GM21367 (cell line): ENCODE results near the gene RBM45.
"Not testable (repeated sequence)": the region's sequence is repeated elsewhere in the genome, so short reads cannot be mapped to it uniquely, and the experiment has no call there.

Experiments used
- ATAC-seq: cut with Tn5 transposase; IDR thresholded peaks from one replicate; pipeline ENCODE4 v1.9.1; 2021; ENCODE audit not compliant: unreplicated experiment

The RBM45 gene

GRCh38 chr2:178105566-178105965 is 6.7 kb upstream of the RBM45 start:
- ATAC-seq = no peak

GRCh38 chr2:178106053-178106452 is 6.2 kb upstream of the RBM45 start:
- ATAC-seq = no peak

- ATAC-seq = no peak
Measured at GRCh38 chr2:178108176-178108575, 4.1 kb upstream of the RBM45 start.

DNA sequence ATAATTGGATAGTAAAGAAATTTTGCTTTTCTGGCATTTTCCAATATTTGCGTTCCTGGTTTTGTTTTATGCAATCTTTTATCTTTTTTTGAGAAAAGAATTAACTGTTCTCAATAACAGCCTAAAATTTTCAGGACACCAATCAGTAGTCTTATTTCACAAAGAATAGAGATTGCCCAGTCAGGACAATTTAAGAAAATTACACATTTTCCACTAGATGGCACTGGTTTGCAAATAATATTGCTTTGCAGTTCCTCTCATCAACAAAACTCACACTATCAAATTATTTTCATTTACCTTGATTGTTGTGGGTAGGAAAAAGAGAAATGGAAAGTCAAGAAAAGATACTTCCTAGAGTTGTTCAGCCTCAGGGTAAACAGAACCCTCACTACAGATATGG is 2.4 kb upstream of the RBM45 start:
- no peak for ATAC-seq

DNA sequence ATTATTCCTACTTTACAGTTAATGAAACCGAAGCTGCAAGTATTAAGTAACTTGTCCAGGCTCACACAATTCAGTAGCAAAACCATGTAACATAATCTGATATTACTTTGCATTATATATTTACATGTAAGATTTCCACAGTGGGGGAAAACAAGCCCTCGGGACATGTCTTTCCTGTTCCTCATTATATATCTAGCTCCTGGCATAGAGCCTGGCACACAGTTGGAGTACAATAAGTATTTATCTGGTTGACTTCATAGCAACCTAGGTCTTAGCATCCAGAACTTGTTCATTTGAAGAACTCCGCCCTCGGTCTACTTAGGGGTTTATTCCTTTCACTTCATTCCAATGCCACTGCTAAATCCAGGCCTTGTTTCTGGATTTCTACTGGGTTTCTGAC is 1.6 kb upstream of the RBM45 start:
- no peak for ATAC-seq

DNA sequence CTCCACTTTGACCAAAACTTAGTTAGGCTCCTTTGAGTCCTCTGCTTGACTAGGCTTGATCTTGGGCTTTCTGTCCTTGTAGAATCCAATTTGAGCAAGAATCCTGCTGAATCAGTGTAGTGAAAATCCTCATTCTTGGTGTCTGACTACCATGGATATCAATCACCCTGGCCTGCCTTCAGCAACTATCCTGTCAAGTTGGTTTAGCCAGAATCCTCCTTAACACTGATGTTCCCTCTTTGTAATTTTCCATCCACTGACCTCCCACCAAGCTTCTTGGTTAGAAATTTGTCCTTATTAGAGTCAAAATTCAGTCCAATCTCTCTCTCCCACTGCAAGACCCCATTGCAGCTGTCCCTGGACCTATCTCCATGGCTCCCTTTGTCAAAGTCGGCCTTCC is 494 bp upstream of the RBM45 start:
- no peak for ATAC-seq

- peak; percentile 32 for ATAC-seq
Measured at GRCh38 chr2:178114462-178114861, 2.2 kb downstream of the RBM45 start.

DNA sequence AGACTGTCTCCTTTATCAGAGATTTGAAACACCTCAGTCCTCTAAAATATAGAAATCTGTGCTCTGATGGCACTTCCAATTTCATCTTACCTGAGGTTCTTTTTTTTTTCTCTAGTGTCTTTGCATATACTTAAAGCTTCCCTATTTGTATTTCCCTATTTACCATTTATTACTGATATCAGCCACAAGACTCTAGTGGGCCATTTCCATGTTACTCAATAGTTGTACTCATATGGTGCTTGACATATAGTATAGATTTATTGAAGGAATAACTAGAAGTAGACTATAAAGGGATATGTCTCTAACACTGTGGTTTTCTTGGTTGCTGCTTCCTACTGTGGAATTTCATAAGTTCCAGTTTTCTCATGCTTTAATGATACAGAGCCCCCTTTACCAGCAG is 3.0 kb downstream of the RBM45 start:
- no peak for ATAC-seq

DNA sequence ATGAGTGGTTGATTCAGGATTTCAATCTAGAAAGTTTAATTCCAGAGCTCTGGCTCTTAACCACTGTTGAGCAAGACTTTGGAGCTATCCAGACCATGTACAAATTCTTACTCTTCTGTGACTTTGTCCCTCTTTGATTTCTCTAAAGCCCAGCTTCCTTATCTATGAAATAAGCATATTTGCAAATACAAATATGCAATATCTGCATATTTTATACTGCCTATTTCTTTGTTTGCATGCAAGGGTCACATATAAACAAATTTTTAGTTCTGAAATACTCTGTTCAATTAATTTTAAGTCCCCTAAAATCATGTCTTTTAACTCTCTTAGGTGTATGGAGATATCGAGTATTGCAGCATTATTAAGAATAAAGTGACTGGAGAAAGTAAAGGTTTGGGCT is 5.5 kb downstream of the RBM45 start:
- ATAC-seq = no peak

DNA sequence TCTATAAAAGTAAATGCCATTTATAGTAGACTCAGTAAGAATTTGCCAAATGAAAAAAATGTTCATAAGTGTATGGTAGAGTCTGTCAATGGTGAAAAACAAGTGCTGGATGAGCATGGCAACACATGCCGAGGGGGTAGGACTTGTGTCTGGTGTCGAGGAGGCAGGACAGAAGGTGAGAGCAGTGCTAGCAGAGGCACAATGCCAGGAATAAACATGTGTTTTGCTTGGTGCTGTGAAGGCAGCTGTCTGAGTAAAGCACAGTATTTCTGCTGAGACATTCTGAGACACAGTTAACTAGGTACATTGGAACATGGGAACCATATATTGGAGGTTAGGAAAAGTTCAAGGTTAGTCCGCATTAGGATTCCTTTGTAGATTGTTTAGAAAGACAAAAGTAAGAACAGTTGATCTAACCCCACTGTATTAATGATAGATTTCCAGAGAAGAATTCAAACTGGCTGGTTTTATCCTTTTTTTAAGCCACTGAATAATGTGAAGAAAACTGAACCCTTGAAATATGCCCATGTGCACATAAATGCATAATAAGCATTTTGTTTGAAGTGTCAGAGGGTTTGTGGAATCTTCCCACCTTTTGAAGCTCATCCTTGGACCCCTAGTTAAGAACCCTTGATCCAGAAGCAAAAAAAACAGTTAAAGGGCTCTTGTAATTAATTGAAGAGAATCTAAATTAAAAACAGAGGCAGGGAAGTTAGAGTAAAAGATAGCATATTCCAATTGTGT is 7.1 kb downstream of the RBM45 start:
- no peak for ATAC-seq

DNA sequence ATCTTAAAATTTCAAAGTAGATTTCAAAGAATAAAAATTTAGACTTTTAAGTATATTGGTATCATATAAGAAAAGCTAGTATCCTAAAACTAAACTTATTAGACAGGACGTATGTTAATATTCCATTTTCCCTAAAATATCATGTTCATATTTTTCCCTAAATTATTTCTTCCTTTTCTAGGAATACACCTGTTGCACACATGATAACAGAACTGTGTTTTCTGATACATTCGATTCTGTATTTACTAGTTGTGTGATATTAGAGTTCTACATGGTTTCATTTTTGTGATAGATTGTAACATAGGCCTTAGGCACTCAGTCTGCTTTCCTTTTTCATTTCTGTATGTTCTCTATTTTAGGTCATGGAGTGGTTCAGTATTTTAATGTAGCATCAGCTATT is 10.9 kb downstream of the RBM45 start:
- ATAC-seq = no peak

DNA sequence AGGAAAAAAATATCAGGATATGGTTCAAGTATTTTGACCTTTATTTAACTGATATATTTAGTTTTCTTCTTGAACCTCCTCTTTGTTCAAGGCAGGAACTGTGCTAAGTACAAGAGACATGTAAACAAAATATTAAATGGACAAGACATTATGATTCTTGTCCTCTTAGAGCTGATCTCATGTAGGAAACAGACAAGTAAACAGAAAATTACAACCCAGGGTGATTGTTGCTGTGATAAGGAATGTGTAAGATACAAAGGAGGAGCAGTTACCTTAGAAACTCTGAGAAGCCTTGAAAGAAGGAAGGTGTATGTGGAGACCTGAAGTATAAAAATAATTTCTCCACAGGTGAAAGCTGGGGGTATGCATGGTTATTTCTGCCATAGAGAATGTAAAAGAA is 12.9 kb downstream of the RBM45 start:
- no peak for ATAC-seq

GRCh38 chr2:178125862-178126261 is 13.6 kb downstream of the RBM45 start:
- ATAC-seq = no peak

DNA sequence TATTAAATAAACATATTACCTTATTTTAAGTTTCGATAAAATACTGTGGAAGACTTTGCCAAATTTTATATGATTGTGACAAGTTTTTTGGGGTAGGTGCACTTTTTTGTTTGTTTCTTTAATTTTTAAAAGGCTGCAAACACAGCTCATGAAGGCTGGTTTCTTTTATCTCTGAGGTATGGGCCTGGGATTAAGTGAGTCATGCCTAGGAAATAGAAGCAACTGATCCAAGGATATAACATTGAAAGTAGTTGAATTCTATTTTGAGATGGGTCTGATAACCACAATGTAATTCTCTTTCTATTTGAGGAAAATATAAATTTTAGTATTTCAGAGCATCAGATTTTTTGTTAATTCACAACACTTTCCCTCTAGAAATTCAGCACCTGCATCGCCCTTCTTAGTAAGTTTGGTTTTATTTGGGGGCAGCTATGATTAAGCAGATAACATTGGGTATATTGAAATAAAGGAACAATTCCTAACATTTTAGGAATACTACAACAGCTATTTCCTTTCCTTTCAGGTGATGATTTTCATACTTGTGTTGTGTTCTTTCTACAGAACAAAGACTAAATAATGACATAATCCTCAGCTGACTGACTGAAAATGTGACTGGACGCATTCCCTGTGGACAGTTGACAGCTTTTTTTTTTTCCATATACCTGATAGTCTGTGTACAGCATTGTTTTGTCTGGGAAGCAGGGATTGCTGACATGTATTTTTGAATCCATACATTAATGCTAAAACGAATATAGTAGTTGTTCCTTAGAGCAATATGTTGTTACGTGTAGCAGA is 16.8 kb downstream of the RBM45 start:
- ATAC-seq = no peak

DNA sequence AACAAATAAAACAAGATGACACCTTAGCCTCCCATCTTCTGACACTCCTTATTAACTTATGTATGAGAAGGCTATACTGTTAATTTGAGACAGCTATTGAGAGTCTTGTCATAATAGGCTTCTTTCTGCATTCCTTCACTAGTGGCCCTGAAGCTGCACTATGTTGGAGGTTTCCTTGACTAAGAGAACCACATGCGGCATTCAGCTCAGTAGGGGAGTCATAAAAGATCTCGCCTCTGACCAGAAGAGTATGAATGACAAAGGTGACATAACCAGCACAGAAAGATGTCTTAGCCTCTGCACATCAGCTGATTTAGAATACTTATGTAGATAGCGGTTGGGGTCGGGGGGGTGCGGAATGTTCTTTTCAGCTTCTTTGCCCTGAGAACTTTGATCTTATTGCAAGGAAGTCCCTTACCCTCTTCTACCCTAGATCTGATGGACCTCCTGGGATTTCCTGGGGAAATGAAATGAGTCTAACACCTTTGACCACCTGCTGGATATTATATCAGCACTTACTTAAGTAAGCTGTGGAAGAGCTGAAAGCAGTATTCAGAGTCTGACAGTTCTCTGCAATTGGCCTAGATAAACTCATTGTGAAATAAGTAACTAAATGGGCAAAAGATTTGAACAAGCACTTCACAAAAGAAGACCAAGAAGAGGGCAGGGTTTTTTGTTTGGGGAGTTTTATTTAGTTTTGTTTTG is 24.2 kb downstream of the RBM45 start:
- ATAC-seq = no peak

GRCh38 chr2:178142274-178143065 is 30.2 kb downstream of the RBM45 start:
- no peak for ATAC-seq

DNA sequence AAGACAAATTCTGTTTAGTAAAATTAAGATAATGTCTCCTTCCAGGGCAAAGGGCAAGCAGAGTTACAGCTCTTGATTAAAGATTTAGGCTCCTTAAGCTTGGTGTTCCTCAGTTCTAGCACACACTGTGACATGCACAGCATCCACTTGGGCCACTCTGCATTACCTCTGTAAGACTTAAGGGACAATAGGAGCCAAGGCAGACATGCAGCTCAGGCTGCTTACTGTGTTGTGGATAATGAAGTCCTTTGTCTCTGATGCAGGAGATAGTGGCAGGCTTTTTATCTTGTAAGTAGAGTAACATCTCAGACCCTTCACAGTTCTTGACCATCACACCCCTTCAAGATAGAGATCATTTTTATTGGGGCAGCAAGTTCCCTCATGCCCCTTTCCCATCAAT is 31.2 kb downstream of the RBM45 start:
- ATAC-seq = no peak

GRCh38 chr2:178152033-178152432 is 39.8 kb downstream of the RBM45 start:
- ATAC-seq = no peak

GRCh38 chr2:178152542-178152941 is 40.3 kb downstream of the RBM45 start:
- ATAC-seq = no peak

GRCh38 chr2:178152977-178153376 is 40.7 kb downstream of the RBM45 start:
- ATAC-seq = no peak

GRCh38 chr2:178153878-178154277 is 41.6 kb downstream of the RBM45 start:
- ATAC-seq = not testable (repeated sequence)
